ENCODE data around the gene ACP3.
"Not testable (repeated sequence)": the region's sequence is repeated elsewhere in the genome, so short reads cannot be mapped to it uniquely, and the experiment has no call there.

ACP3 gene

GRCh38 chr3:132317229-132317948 is at the start of gene ACP3:
ACP3 (plus strand) TSS chr3:132317407; CDS start chr3:132317457, 50 bp downstream.
- in situ Hi-C loops (cut with HindIII; ENCODE audit: low sequenced_read_pairs), result no loop called here

- in situ Hi-C loops (cut with HindIII; ENCODE audit: low sequenced_read_pairs), result no loop called here
Observed at GRCh38 chr3:132268956-132269355, 48.3 kb upstream of the ACP3 start.

GRCh38 chr3:132273036-132273435 is 44.2 kb upstream of the ACP3 start:
- in situ Hi-C loops (cut with HindIII; ENCODE audit: low sequenced_read_pairs), result no loop called here

- in situ Hi-C loops (cut with HindIII; ENCODE audit: low sequenced_read_pairs), result no loop called here
Observed at GRCh38 chr3:132276228-132276906, 40.8 kb upstream of the ACP3 start.

- in situ Hi-C loops (cut with HindIII; ENCODE audit: low sequenced_read_pairs), result no loop called here
Observed at GRCh38 chr3:132279030-132279429, 38.2 kb upstream of the ACP3 start.

GRCh38 chr3:132283440-132283839 is 33.8 kb upstream of the ACP3 start:
- in situ Hi-C loops (cut with HindIII; ENCODE audit: low sequenced_read_pairs), result no loop called here

GRCh38 chr3:132283916-132284405 is 33.2 kb upstream of the ACP3 start:
- in situ Hi-C loops (cut with HindIII; ENCODE audit: low sequenced_read_pairs), result no loop called here

- in situ Hi-C loops (cut with HindIII; ENCODE audit: low sequenced_read_pairs), result loop anchor here (5.0 kb wide), 1 partner anchor 57 kb away; no protein-coding TSS in a partner anchor
Observed at GRCh38 chr3:132284781-132285619, 32.2 kb upstream of the ACP3 start.

- in situ Hi-C loops (cut with HindIII; ENCODE audit: low sequenced_read_pairs), result loop anchor here (5.0 kb wide), 1 partner anchor 57 kb away; no protein-coding TSS in a partner anchor
Observed at GRCh38 chr3:132285620-132285945, 31.6 kb upstream of the ACP3 start.

GRCh38 chr3:132286035-132286434 is 31.2 kb upstream of the ACP3 start:
- in situ Hi-C loops (cut with HindIII; ENCODE audit: low sequenced_read_pairs), result loop anchor here (5.0 kb wide), 1 partner anchor 56 kb away; no protein-coding TSS in a partner anchor

GRCh38 chr3:132288357-132288756 is 28.9 kb upstream of the ACP3 start:
- in situ Hi-C loops (cut with HindIII; ENCODE audit: low sequenced_read_pairs), result loop anchor here (5.0 kb wide), 1 partner anchor 54 kb away; no protein-coding TSS in a partner anchor

- in situ Hi-C loops (cut with HindIII; ENCODE audit: low sequenced_read_pairs), result loop anchor here (5.0 kb wide), 1 partner anchor 53 kb away; no protein-coding TSS in a partner anchor
Observed at GRCh38 chr3:132289316-132289715, 27.9 kb upstream of the ACP3 start.

- in situ Hi-C loops (cut with HindIII; ENCODE audit: low sequenced_read_pairs), result no loop called here
Observed at GRCh38 chr3:132290833-132291232, 26.4 kb upstream of the ACP3 start.

- in situ Hi-C loops (cut with HindIII; ENCODE audit: low sequenced_read_pairs), result no loop called here
Observed at GRCh38 chr3:132292042-132292441, 25.2 kb upstream of the ACP3 start.

- in situ Hi-C loops (cut with HindIII; ENCODE audit: low sequenced_read_pairs), result no loop called here
Observed at GRCh38 chr3:132293251-132293650, 24.0 kb upstream of the ACP3 start.

GRCh38 chr3:132294906-132295305 is 22.3 kb upstream of the ACP3 start:
- in situ Hi-C loops (cut with HindIII; ENCODE audit: low sequenced_read_pairs), result no loop called here

- in situ Hi-C loops (cut with HindIII; ENCODE audit: low sequenced_read_pairs), result not testable (repeated sequence)
Observed at GRCh38 chr3:132303336-132304201, 13.6 kb upstream of the ACP3 start.

- in situ Hi-C loops (cut with HindIII; ENCODE audit: low sequenced_read_pairs), result not testable (repeated sequence)
Observed at GRCh38 chr3:132304351-132304750, 12.9 kb upstream of the ACP3 start.

- in situ Hi-C loops (cut with HindIII; ENCODE audit: low sequenced_read_pairs), result not testable (repeated sequence)
Observed at GRCh38 chr3:132310057-132310456, 7.2 kb upstream of the ACP3 start.

GRCh38 chr3:132311316-132311715 is 5.9 kb upstream of the ACP3 start:
- in situ Hi-C loops (cut with HindIII; ENCODE audit: low sequenced_read_pairs), result no loop called here
